CD14-positive monocyte (primary cell): ENCODE results near the gene GARIN3. TPM values are rescaled to one million over a fixed set of nuclear protein-coding genes. Genes with fewer than 3 reads are reported as not detected.

Experiments used
- DNase-seq, 3 donors: peaks; one replicate each; pipeline ENCODE4 v3.0.0-alpha.2; 2011 to 2022
- H2AFZ ChIP-seq: 2 replicates; pipeline ENCODE4 v1.6.0; 2012; ENCODE audit warnings: mild to moderate bottlenecking, low read depth, low read length, inconsistent platforms; ENCODE audit not compliant: insufficient read depth, poor library complexity, severe bottlenecking
- H3K27ac ChIP-seq, 2 donors: 1 replicate in 1 of 2; 2 replicates in 1 of 2; pipeline ENCODE4 v1.5.1; 2012 to 2013; ENCODE audit warnings: low read length in 2 of 2, control low read depth in 1 of 2, inconsistent platforms in 1 of 2, low read depth in 1 of 2, mild to moderate bottlenecking in 1 of 2
- H3K27me3 ChIP-seq, 2 donors: one replicate each; pipeline versions ENCODE4 v1.6.0 to v1.6.1; 2011 to 2013; ENCODE audit warnings: low read length in 2 of 2; ENCODE audit not compliant: control insufficient read depth in 2 of 2, insufficient read depth in 2 of 2
- H3K36me3 ChIP-seq, 2 donors: replicated peaks in 1 of 2; 1 replicate in 1 of 2; 2 replicates in 1 of 2; pipeline versions ENCODE4 v1.5.1 to v1.6.1; 2012 to 2013; ENCODE audit warnings: low read length in 2 of 2, control low read depth in 1 of 2, inconsistent platforms in 1 of 2, mild to moderate bottlenecking in 1 of 2; ENCODE audit not compliant: insufficient read depth in 2 of 2, control insufficient read depth in 1 of 2
- H3K4me1 ChIP-seq, 2 donors: 1 replicate in 1 of 2; 2 replicates in 1 of 2; pipeline versions ENCODE4 v1.5.1 to v1.6.1; 2012 to 2013; ENCODE audit warnings: low read length in 2 of 2, control low read depth in 1 of 2, inconsistent platforms in 1 of 2, mild to moderate bottlenecking in 1 of 2, moderate library complexity in 1 of 2; ENCODE audit not compliant: insufficient read depth in 2 of 2, control insufficient read depth in 1 of 2
- H3K4me2 ChIP-seq: replicated peaks from 2 replicates; pipeline ENCODE3; 2012; ENCODE audit warnings: low read length, moderate library complexity, mild to moderate bottlenecking; ENCODE audit not compliant: poor library complexity, severe bottlenecking; ENCODE audit errors: extremely low read depth
- H3K4me3 ChIP-seq, 3 experiments: fragments of 200-600 bp in 1 of 3; sonication (generic) in 1 of 3; replicated peaks in 1 of 3; 1 replicate in 2 of 3; 2 replicates in 1 of 3; pipeline ENCODE4 v1.5.1; 2011 to 2013; ENCODE audit warnings: low read length in 3 of 3, mild to moderate bottlenecking in 3 of 3, control low read depth in 2 of 3, low read depth in 2 of 3, inconsistent platforms in 1 of 3, moderate library complexity in 1 of 3
- H3K79me2 ChIP-seq: 2 replicates; pipeline ENCODE4 v1.6.0; 2012; ENCODE audit warnings: mild to moderate bottlenecking, control low read depth, inconsistent platforms, low read length, moderate library complexity; ENCODE audit not compliant: insufficient read depth
- H3K9ac ChIP-seq: 2 replicates; pipeline ENCODE4 v1.6.0; 2017; ENCODE audit warnings: low read length, mild to moderate bottlenecking; ENCODE audit not compliant: insufficient read depth, poor library complexity, severe bottlenecking
- H3K9me3 ChIP-seq, 2 donors: replicated peaks in 1 of 2; 1 replicate in 1 of 2; 2 replicates in 1 of 2; pipeline versions ENCODE4 v1.5.1 to v1.6.1; 2012 to 2013; ENCODE audit warnings: low read length in 2 of 2, control low read depth in 1 of 2; ENCODE audit not compliant: control insufficient read depth in 1 of 2, insufficient read depth in 1 of 2
- H4K20me1 ChIP-seq: 2 replicates; pipeline ENCODE4 v1.6.0; 2012; ENCODE audit warnings: mild to moderate bottlenecking, low read length, control low read depth, moderate library complexity; ENCODE audit not compliant: insufficient read depth
- H3K27ac Mint-ChIP-seq, 7 donors: one replicate each; pipeline ENCODE4 v1.8.0; 2020; ENCODE audit warnings: mild to moderate bottlenecking in 7 of 7, mixed read lengths in 7 of 7, moderate library complexity in 6 of 7, inconsistent platforms in 2 of 7
- H3K27me3 Mint-ChIP-seq, 3 donors: one replicate each; pipeline ENCODE4 v1.8.0; 2021 to 2022; ENCODE audit warnings: low read depth in 3 of 3, mild to moderate bottlenecking in 3 of 3, mixed read lengths in 3 of 3, moderate library complexity in 3 of 3, inconsistent platforms in 1 of 3
- H3K36me3 Mint-ChIP-seq, 2 donors: one replicate each; pipeline ENCODE4 v1.8.0; 2020; ENCODE audit warnings: mixed read lengths in 2 of 2, inconsistent platforms in 1 of 2, mild to moderate bottlenecking in 1 of 2
- H3K4me1 Mint-ChIP-seq: one replicate; pipeline ENCODE4 v1.8.0; 2020; ENCODE audit warnings: mild to moderate bottlenecking, mixed read lengths
- H3K4me3 Mint-ChIP-seq, 2 donors: one replicate each; pipeline ENCODE4 v1.8.0; 2020; ENCODE audit warnings: mild to moderate bottlenecking in 2 of 2, mixed read lengths in 2 of 2, moderate library complexity in 1 of 2
- H3K9me3 Mint-ChIP-seq, 7 donors: one replicate each; pipeline ENCODE4 v1.8.0; 2020 to 2022; ENCODE audit warnings: mixed read lengths in 7 of 7, mild to moderate bottlenecking in 6 of 7, moderate library complexity in 6 of 7, inconsistent platforms in 2 of 7
- CTCF ChIP-seq: fragments of 200-600 bp; IDR thresholded peaks from one replicate; pipeline ENCODE4 v1.8.0; 2022; ENCODE audit warnings: antibody characterized with exemption, mild to moderate bottlenecking
- WGBS: methylation state at CpG from one replicate; pipeline ENCODE4 v1.1.5; 2013; ENCODE audit warnings: missing lambda C conversion rate; ENCODE audit not compliant: insufficient coverage; 5-methylcytosine and 5-hydroxymethylcytosine counted together
- intact Hi-C, 2 donors: fragments of 100-400 bp; cut with micrococcal nuclease; formaldehyde crosslinking; loops; one replicate each; pipeline versions ENCODE4 v1.15.0 to v1.15.1; 2023
- polyA plus RNA-seq, 3 donors: library from polyadenylated mRNA; depleted of rRNA in 1 of 3; unstranded in 2 of 3; stranded (reverse) in 1 of 3; fragments of 300-500 nt in 2 of 3; fragments of >200 nt in 1 of 3; fragmentation: Illumina TruSeq in 2 of 3; gene quantifications; 1 replicate in 2 of 3; 2 replicates in 1 of 3; pipeline ENCODE4 v1.2.3, GENCODE V29; 2012 to 2021

The GARIN3 gene
- polyA plus RNA-seq, 3 donors = not detected

- Mint-ChIP-seq H3K36me3 (no peaks in the 10 kb centered on the region), H3K9me3 (peaks cover 0 to 1% (median 0%) of the 10 kb centered on the region in 7 donors), H3K27me3 (peaks cover 3 to 9% (median 4%) of the 10 kb centered on the region in 3 donors), H3K4me3 (no peak overlapping the region), H3K4me1 (peaks cover 6% of the 10 kb centered on the region), H3K27ac (peak overlapping the region in 1 of 7 donors; percentile 42)
- Histone ChIP-seq H3K36me3 (no peaks in the 10 kb centered on the region), H3K9ac (no peak overlapping the region), H3K4me1 (no peaks in the 10 kb centered on the region), H3K4me3 (no peak overlapping the region), H4K20me1 (no peaks in the 10 kb centered on the region), H3K79me2 (no peaks in the 10 kb centered on the region), H3K9me3 (no peaks in the 10 kb centered on the region), H3K27ac (no peak overlapping the region), H3K27me3 (peaks cover 0 to 2% of the 10 kb centered on the region in 2 donors), H3K4me2 (no peak overlapping the region), H2AFZ (no peak overlapping the region)
- WGBS = 60% methylated on average over 3 of the region's 5 CpGs
- intact Hi-C loops = no loop called here
- no peak for TF ChIP-seq CTCF
- no peak for DNase-seq
Measured at GRCh38 chr5:157198277-157198986, 32.4 kb upstream of the GARIN3 start.

- TF ChIP-seq CTCF = no peak
- no peak for DNase-seq
- Histone ChIP-seq H3K4me1 (no peaks in the 10 kb centered on the region), H3K9ac (no peak overlapping the region), H2AFZ (no peak overlapping the region), H3K27ac (no peak overlapping the region), H3K4me3 (no peak overlapping the region), H3K4me2 (no peak overlapping the region), H3K36me3 (no peaks in the 10 kb centered on the region), H3K9me3 (no peaks in the 10 kb centered on the region), H4K20me1 (no peaks in the 10 kb centered on the region), H3K27me3 (peaks cover 0 to 2% of the 10 kb centered on the region in 2 donors), H3K79me2 (no peaks in the 10 kb centered on the region)
- H3K27me3 Mint-ChIP-seq = peaks cover 3 to 9% (median 4%) of the 10 kb centered on the region in 3 donors
- no peak overlapping the region for H3K27ac Mint-ChIP-seq
- H3K4me1 Mint-ChIP-seq = peaks cover 6% of the 10 kb centered on the region
- H3K4me3 Mint-ChIP-seq = no peak overlapping the region
- no peaks in the 10 kb centered on the region for H3K36me3 Mint-ChIP-seq
- peaks cover 0 to 3% (median 0%) of the 10 kb centered on the region in 7 donors for H3K9me3 Mint-ChIP-seq
- intact Hi-C loops = no loop called here
- WGBS = no CpG with 5 or more reads among the region's 3 CpGs
Measured at GRCh38 chr5:157197086-157197485, 31.0 kb upstream of the GARIN3 start.
